ENCODE results near the gene C13orf46. TPM values are rescaled to one million over a fixed set of nuclear protein-coding genes. Genes with fewer than 3 reads are reported as not detected.

Gene C13orf46
- total RNA-seq, 1 donor from 2014 or later = 0.69 TPM

GRCh38 chr13:113960276-113960948 lies 13.5 kb downstream of the C13orf46 start:
- no peak for ATAC-seq (ENCODE audit: low read depth)
- no peaks in the 10 kb centered on the region for H3K4me1 Mint-ChIP-seq
- ChIA-PET POLR2A (no interaction called here), CTCF (interaction anchor here (0.6 kb wide), 1 partner anchor 266 kb away, joined by 3 read pairs; no protein-coding TSS in a partner anchor)
- H3K27me3 Mint-ChIP-seq = no peaks in the 10 kb centered on the region
- DNase-seq = no peak
- H3K27ac Mint-ChIP-seq = no peak overlapping the region
- intact Hi-C loops (cut with micrococcal nuclease) = no loop called here
- no peak for TF ChIP-seq CTCF (IDR thresholded peaks at IDR 0.05)
- no peak overlapping the region for H3K4me3 Mint-ChIP-seq
- peaks cover 11% of the 10 kb centered on the region for H3K36me3 Mint-ChIP-seq (ENCODE audit: low read depth)
- peaks cover 8% of the 10 kb centered on the region for H3K9me3 Mint-ChIP-seq

GRCh38 chr13:113959198-113959597 lies 14.7 kb downstream of the C13orf46 start:
- ChIA-PET CTCF (no interaction called here), POLR2A (no interaction called here)
- Mint-ChIP-seq H3K4me3 (no peak overlapping the region), H3K4me1 (no peaks in the 10 kb centered on the region), H3K27ac (no peak overlapping the region), H3K36me3 (ENCODE audit: low read depth) (peaks cover 17% of the 10 kb centered on the region), H3K9me3 (peaks cover 8% of the 10 kb centered on the region), H3K27me3 (no peaks in the 10 kb centered on the region)
- no peak for TF ChIP-seq CTCF (IDR thresholded peaks at IDR 0.05)
- no peak for ATAC-seq (ENCODE audit: low read depth)
- intact Hi-C loops (cut with micrococcal nuclease) = no loop called here
- DNase-seq = no peak

- H3K4me1 Mint-ChIP-seq = no peaks in the 10 kb centered on the region
- POLR2A ChIA-PET = no interaction called here
- no peaks in the 10 kb centered on the region for H3K27me3 Mint-ChIP-seq
- no peak for ATAC-seq (ENCODE audit: low read depth)
- CTCF ChIA-PET = no interaction called here
- H3K27ac Mint-ChIP-seq = no peak overlapping the region
- no peak for TF ChIP-seq CTCF (IDR thresholded peaks at IDR 0.05)
- no peak for DNase-seq
- no peak overlapping the region for H3K4me3 Mint-ChIP-seq
- peaks cover 17% of the 10 kb centered on the region for H3K36me3 Mint-ChIP-seq (ENCODE audit: low read depth)
- peaks cover 8% of the 10 kb centered on the region for H3K9me3 Mint-ChIP-seq
- intact Hi-C loops (cut with micrococcal nuclease) = no loop called here
Measured at GRCh38 chr13:113958373-113958772, 15.5 kb downstream of the C13orf46 start.

GRCh38 chr13:113956571-113956970 lies 17.3 kb downstream of the C13orf46 start:
- Mint-ChIP-seq H3K27me3 (no peaks in the 10 kb centered on the region), H3K4me1 (peaks cover under 1% of the 10 kb centered on the region), H3K27ac (no peak overlapping the region), H3K36me3 (ENCODE audit: low read depth) (peaks cover 17% of the 10 kb centered on the region), H3K4me3 (no peak overlapping the region), H3K9me3 (peaks cover 8% of the 10 kb centered on the region)
- ChIA-PET POLR2A (no interaction called here), CTCF (no interaction called here)
- intact Hi-C loops (cut with micrococcal nuclease) = no loop called here
- DNase-seq = no peak
- ATAC-seq (ENCODE audit: low read depth) = no peak
- TF ChIP-seq CTCF (IDR thresholded peaks at IDR 0.05) = no peak

GRCh38 chr13:113955691-113956090 lies 18.2 kb downstream of the C13orf46 start:
- ChIA-PET POLR2A (no interaction called here), CTCF (no interaction called here)
- H3K27ac Mint-ChIP-seq = no peak overlapping the region
- ATAC-seq (ENCODE audit: low read depth) (no peak), DNase-seq (no peak)
- no peak for TF ChIP-seq CTCF (IDR thresholded peaks at IDR 0.05)
- intact Hi-C loops (cut with micrococcal nuclease) = no loop called here
- H3K4me1 Mint-ChIP-seq = peaks cover 5% of the 10 kb centered on the region
- H3K9me3 Mint-ChIP-seq = peaks cover 8% of the 10 kb centered on the region
- H3K36me3 Mint-ChIP-seq (ENCODE audit: low read depth) = peaks cover 17% of the 10 kb centered on the region
- no peaks in the 10 kb centered on the region for H3K27me3 Mint-ChIP-seq
- H3K4me3 Mint-ChIP-seq = no peak overlapping the region

Measured in activated B cell treated with CpG ODN at 0.5 μM for 24 hours (primary cell).